Muscle of leg (tissue), 11 donors: ENCODE data around the gene NUDT16. TPM values are rescaled to one million over a fixed set of nuclear protein-coding genes. Genes with fewer than 3 reads are reported as not detected.

Experiments used
- DNase-seq: peaks from one replicate; pipeline ENCODE4 v3.0.0; 2013
- H3K27ac ChIP-seq: one replicate; pipeline ENCODE4 v1.5.1; 2013; ENCODE audit warnings: mild to moderate bottlenecking, low read length, control low read depth
- H3K27me3 ChIP-seq: one replicate; pipeline ENCODE4 v1.6.1; 2013; ENCODE audit warnings: low read length; ENCODE audit not compliant: control insufficient read depth, insufficient read depth
- H3K36me3 ChIP-seq: one replicate; pipeline ENCODE4 v1.6.1; 2013; ENCODE audit warnings: low read length; ENCODE audit not compliant: control insufficient read depth, insufficient read depth
- H3K4me1 ChIP-seq: one replicate; pipeline ENCODE4 v1.6.1; 2013; ENCODE audit warnings: low read length; ENCODE audit not compliant: control insufficient read depth, insufficient read depth
- H3K4me3 ChIP-seq: one replicate; pipeline ENCODE4 v1.5.1; 2013; ENCODE audit warnings: low read length, control low read depth
- H3K9me3 ChIP-seq: replicated peaks from 2 replicates; pipeline ENCODE4 v1.6.1; 2013; ENCODE audit warnings: low read depth, low read length; ENCODE audit not compliant: control insufficient read depth
- WGBS: methylation state at CpG from one replicate; pipeline ENCODE4 v1.1.5; 2013; ENCODE audit warnings: missing lambda C conversion rate; ENCODE audit not compliant: insufficient coverage; 5-methylcytosine and 5-hydroxymethylcytosine counted together
- polyA plus RNA-seq, 8 donors: library from polyadenylated mRNA; unstranded; fragments of 120-200 nt; gene quantifications; one replicate each; pipeline versions ENCODE4 v1.2.1 to v1.2.3, GENCODE V29; 2013; ENCODE audit warnings: inconsistent platforms in 1 of 8, low replicate concordance in 1 of 8; ENCODE audit not compliant: insufficient read length in 8 of 8, insufficient read depth in 1 of 8
- total RNA-seq: library from RNA; stranded (reverse); fragments of 120-200 nt; gene quantifications from one replicate; pipeline ENCODE4 v1.2.4, GENCODE V29; 2013

Gene NUDT16
- total and polyA plus RNA-seq, 9 donors, result 10.5 to 24.2 (median 21.4) TPM

DNA sequence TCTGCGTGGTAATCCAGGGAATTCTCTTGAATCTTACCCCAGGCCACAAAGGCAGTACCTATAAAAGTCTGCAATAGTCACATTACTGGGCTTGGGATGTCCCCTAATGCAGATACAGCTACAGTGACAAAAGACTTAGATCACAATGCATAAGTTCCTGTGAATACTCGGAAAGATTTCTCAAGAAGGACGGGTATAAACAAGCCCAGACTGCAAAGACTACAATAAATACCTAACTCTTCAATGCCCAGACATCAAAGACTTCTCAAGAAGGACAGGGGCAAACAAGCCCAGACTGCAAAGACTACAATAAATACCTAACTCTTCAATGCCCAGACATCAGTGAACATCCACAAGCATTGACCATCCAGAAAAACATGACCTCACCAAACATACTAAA, 50.9 kb downstream of the NUDT16 start:
- Histone ChIP-seq H3K4me1 (no peaks in the 10 kb centered on the region), H3K27me3 (no peaks in the 10 kb centered on the region), H3K27ac (no peak overlapping the region), H3K36me3 (no peaks in the 10 kb centered on the region), H3K9me3 (no peaks in the 10 kb centered on the region), H3K4me3 (no peak overlapping the region)
- DNase-seq, result no peak
- no CpG with 5 or more reads among the region's 3 CpGs for WGBS

DNA sequence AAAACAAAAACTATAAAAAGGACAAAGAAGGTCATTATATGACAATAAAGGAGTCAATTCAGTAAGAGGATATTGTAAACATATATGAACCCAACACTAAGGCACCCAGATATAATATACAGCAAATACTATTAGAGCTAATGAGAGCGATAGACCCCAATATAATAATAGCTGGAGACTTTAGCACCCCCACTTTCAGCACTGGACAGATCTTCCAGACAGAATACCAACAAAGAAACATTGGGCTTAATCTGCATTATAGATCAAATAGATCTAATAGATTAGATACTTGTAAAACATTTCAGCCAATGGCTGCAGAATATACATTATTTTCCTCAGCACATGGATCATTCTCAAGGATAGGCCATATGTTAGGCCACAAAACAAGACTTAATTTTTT, 53.4 kb downstream of the NUDT16 start:
- Histone ChIP-seq H3K27ac (no peak overlapping the region), H3K36me3 (no peaks in the 10 kb centered on the region), H3K27me3 (no peaks in the 10 kb centered on the region), H3K4me1 (no peaks in the 10 kb centered on the region), H3K4me3 (no peak overlapping the region), H3K9me3 (no peaks in the 10 kb centered on the region)
- WGBS, result no CpG with 5 or more reads among the region's 1 CpG
- no peak for DNase-seq

Other genes starting within 250 kb of the NUDT16 start
- gene MRPL3, start 121.2 kb downstream of the NUDT16 start, total RNA-seq, result 84.5 TPM
- gene MRPL3, start 121.2 kb downstream of the NUDT16 start, polyA plus RNA-seq, result 10 to 100 TPM; 66.9 to 78.8 (median 70.7) TPM